Measurements from ENCODE around the gene EXT2. TPM values are rescaled to one million over a fixed set of nuclear protein-coding genes. Genes with fewer than 3 reads are reported as not detected.

Gene EXT2
- total and polyA plus RNA-seq, 2 experiments from 2014 or later: 15.9 to 48.6 TPM

DNA sequence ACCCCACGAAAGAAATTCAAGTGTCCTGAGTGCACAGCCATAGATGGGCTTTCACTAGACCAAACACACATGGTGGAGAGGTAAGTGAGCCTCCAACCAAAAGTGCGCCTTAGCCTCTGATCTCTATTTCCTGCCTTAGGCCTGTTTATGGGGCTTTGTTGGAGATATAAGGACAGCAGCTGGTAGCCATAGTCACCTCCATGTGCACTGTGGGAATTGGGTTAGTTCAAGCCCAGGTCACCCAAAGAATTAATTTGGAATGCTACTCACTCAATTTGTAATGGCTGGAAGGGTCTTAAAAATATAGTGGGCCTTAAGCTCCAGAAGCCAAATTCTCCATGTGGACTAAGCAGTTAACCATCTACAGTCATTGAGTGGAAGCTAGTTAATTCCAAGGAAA, 140.8 kb downstream of the EXT2 start:
- Histone ChIP-seq H3K27me3 (ENCODE audit: insufficient read depth) (no peaks in the 10 kb centered on the region), H2AFZ (no peak overlapping the region), H3K4me3 (no peak overlapping the region), H3F3A (replicated peaks; ENCODE audit: low read depth) (no peaks in the 10 kb centered on the region), H3K27ac (ENCODE audit: low read depth) (no peak overlapping the region), H3K4me1 (ENCODE audit: insufficient read depth) (no peaks in the 10 kb centered on the region), H3K36me3 (ENCODE audit: insufficient read depth) (no peaks in the 10 kb centered on the region), H3K9me2 (ENCODE audit: insufficient read depth) (0 out of 2 replicates have a peak, but pooled peaks cover under 1% of the 10 kb centered on the region), H4K20me1 (replicated peaks; ENCODE audit: insufficient read depth) (no peaks in the 10 kb centered on the region), H3K4me2 (no peak overlapping the region), H3K79me2 (replicated peaks; ENCODE audit: insufficient read depth) (no peaks in the 10 kb centered on the region)
- no peaks in the 10 kb centered on the region for H3K9me3 Mint-ChIP-seq
- H3K27me3 Mint-ChIP-seq (ENCODE audit: insufficient read depth, low read depth, poor library complexity): no peaks in the 10 kb centered on the region
- no peak for TF ChIP-seq CREB1 (CRISPR knock-in tag; IDR thresholded peaks at IDR 0.05; ENCODE audit: low read depth)
- TF ChIP-seq, protein P1, sequence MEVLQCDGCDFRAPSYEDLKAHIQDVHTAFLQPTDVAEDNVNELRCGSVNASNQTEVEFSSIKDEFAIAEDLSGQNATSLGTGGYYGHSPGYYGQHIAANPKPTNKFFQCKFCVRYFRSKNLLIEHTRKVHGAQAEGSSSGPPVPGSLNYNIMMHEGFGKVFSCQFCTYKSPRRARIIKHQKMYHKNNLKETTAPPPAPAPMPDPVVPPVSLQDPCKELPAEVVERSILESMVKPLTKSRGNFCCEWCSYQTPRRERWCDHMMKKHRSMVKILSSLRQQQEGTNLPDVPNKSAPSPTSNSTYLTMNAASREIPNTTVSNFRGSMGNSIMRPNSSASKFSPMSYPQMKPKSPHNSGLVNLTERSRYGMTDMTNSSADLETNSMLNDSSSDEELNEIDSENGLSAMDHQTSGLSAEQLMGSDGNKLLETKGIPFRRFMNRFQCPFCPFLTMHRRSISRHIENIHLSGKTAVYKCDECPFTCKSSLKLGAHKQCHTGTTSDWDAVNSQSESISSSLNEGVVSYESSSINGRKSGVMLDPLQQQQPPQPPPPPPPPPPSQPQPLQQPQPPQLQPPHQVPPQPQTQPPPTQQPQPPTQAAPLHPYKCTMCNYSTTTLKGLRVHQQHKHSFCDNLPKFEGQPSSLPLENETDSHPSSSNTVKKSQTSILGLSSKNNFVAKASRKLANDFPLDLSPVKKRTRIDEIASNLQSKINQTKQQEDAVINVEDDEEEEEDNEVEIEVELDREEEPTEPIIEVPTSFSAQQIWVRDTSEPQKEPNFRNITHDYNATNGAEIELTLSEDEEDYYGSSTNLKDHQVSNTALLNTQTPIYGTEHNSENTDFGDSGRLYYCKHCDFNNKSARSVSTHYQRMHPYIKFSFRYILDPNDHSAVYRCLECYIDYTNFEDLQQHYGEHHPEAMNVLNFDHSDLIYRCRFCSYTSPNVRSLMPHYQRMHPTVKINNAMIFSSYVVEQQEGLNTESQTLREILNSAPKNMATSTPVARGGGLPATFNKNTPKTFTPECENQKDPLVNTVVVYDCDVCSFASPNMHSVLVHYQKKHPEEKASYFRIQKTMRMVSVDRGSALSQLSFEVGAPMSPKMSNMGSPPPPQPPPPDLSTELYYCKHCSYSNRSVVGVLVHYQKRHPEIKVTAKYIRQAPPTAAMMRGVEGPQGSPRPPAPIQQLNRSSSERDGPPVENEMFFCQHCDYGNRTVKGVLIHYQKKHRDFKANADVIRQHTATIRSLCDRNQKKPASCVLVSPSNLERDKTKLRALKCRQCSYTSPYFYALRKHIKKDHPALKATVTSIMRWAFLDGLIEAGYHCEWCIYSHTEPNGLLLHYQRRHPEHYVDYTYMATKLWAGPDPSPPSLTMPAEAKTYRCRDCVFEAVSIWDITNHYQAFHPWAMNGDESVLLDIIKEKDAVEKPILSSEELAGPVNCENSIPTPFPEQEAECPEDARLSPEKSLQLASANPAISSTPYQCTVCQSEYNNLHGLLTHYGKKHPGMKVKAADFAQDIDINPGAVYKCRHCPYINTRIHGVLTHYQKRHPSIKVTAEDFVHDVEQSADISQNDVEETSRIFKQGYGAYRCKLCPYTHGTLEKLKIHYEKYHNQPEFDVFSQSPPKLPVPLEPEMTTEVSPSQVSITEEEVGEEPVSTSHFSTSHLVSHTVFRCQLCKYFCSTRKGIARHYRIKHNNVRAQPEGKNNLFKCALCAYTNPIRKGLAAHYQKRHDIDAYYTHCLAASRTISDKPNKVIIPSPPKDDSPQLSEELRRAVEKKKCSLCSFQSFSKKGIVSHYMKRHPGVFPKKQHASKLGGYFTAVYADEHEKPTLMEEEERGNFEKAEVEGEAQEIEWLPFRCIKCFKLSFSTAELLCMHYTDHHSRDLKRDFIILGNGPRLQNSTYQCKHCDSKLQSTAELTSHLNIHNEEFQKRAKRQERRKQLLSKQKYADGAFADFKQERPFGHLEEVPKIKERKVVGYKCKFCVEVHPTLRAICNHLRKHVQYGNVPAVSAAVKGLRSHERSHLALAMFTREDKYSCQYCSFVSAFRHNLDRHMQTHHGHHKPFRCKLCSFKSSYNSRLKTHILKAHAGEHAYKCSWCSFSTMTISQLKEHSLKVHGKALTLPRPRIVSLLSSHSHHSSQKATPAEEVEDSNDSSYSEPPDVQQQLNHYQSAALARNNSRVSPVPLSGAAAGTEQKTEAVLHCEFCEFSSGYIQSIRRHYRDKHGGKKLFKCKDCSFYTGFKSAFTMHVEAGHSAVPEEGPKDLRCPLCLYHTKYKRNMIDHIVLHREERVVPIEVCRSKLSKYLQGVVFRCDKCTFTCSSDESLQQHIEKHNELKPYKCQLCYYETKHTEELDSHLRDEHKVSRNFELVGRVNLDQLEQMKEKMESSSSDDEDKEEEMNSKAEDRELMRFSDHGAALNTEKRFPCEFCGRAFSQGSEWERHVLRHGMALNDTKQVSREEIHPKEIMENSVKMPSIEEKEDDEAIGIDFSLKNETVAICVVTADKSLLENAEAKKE (CRISPR knock-in tag; IDR thresholded peaks at IDR 0.05): no peak
- TF ChIP-seq, protein P2, sequence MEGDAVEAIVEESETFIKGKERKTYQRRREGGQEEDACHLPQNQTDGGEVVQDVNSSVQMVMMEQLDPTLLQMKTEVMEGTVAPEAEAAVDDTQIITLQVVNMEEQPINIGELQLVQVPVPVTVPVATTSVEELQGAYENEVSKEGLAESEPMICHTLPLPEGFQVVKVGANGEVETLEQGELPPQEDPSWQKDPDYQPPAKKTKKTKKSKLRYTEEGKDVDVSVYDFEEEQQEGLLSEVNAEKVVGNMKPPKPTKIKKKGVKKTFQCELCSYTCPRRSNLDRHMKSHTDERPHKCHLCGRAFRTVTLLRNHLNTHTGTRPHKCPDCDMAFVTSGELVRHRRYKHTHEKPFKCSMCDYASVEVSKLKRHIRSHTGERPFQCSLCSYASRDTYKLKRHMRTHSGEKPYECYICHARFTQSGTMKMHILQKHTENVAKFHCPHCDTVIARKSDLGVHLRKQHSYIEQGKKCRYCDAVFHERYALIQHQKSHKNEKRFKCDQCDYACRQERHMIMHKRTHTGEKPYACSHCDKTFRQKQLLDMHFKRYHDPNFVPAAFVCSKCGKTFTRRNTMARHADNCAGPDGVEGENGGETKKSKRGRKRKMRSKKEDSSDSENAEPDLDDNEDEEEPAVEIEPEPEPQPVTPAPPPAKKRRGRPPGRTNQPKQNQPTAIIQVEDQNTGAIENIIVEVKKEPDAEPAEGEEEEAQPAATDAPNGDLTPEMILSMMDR (conservative IDR thresholded peaks at IDR 0.05; ENCODE audit: low read depth in 2 of 2): no peak
- TF ChIP-seq, protein P3, sequence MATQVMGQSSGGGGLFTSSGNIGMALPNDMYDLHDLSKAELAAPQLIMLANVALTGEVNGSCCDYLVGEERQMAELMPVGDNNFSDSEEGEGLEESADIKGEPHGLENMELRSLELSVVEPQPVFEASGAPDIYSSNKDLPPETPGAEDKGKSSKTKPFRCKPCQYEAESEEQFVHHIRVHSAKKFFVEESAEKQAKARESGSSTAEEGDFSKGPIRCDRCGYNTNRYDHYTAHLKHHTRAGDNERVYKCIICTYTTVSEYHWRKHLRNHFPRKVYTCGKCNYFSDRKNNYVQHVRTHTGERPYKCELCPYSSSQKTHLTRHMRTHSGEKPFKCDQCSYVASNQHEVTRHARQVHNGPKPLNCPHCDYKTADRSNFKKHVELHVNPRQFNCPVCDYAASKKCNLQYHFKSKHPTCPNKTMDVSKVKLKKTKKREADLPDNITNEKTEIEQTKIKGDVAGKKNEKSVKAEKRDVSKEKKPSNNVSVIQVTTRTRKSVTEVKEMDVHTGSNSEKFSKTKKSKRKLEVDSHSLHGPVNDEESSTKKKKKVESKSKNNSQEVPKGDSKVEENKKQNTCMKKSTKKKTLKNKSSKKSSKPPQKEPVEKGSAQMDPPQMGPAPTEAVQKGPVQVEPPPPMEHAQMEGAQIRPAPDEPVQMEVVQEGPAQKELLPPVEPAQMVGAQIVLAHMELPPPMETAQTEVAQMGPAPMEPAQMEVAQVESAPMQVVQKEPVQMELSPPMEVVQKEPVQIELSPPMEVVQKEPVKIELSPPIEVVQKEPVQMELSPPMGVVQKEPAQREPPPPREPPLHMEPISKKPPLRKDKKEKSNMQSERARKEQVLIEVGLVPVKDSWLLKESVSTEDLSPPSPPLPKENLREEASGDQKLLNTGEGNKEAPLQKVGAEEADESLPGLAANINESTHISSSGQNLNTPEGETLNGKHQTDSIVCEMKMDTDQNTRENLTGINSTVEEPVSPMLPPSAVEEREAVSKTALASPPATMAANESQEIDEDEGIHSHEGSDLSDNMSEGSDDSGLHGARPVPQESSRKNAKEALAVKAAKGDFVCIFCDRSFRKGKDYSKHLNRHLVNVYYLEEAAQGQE (IDR thresholded peaks at IDR 0.05; ENCODE audit: unreplicated experiment): no peak
- TF ChIP-seq ETS1 (IDR thresholded peaks at IDR 0.05): no peak
- no peak for TF ChIP-seq JUNB (IDR thresholded peaks at IDR 0.05; ENCODE audit: unreplicated experiment)
- TF ChIP-seq EZH2 (IDR thresholded peaks at IDR 0.05; ENCODE audit: low read depth, unreplicated experiment): no peak
- TF ChIP-seq ZNF114 (CRISPR knock-in tag; IDR thresholded peaks at IDR 0.05): no peak
- TF ChIP-seq POLR2AphosphoS5 (IDR thresholded peaks at IDR 0.05; ENCODE audit: low read depth): no peak
- TF ChIP-seq NANOG (IDR thresholded peaks at IDR 0.05; ENCODE audit: borderline replicate concordance): no peak
- no peak for TF ChIP-seq EZH2phosphoT487 (IDR thresholded peaks at IDR 0.05; ENCODE audit: unreplicated experiment)
- no peak for TF ChIP-seq ZNF331 (CRISPR knock-in tag; IDR thresholded peaks at IDR 0.05; ENCODE audit: low read depth)
- no peak for TF ChIP-seq STAT1 (IDR thresholded peaks at IDR 0.05; ENCODE audit: unreplicated experiment)
- ATAC-seq (no peak), DNase-seq (ENCODE audit: low spot score) (no peak)
- H3K4me1 Mint-ChIP-seq: peaks cover 3% of the 10 kb centered on the region
- H3K4me3 Mint-ChIP-seq: no peak overlapping the region
- H3K36me3 Mint-ChIP-seq (ENCODE audit: low read depth): peaks cover 10% of the 10 kb centered on the region
- no peak overlapping the region for H3K27ac Mint-ChIP-seq
